Measurements from ENCODE around the gene GYG1.

GRCh38 chr3:148954981-148955380 lies 36.4 kb upstream of the GYG1 start:
- no peak for TF ChIP-seq ZNF302 (CRISPR knock-in tag; IDR thresholded peaks at IDR 0.05)
- TF ChIP-seq CHD4 (IDR thresholded peaks at IDR 0.05; ENCODE audit: borderline replicate concordance): no peak
- no peak for TF ChIP-seq CTCF (IDR thresholded peaks at IDR 0.05)
- no peak for TF ChIP-seq POLR2A (IDR thresholded peaks at IDR 0.05; ENCODE audit: low read length)
- no peak for TF ChIP-seq RCOR1 (IDR thresholded peaks at IDR 0.05; ENCODE audit: low read depth, low read length)
